SK-N-SH (cell line): Measurements from ENCODE around the gene CDK9.

Experiments
- CHD2 ChIP-seq: fragments of 150-350 bp; IDR thresholded peaks from 2 replicates; pipeline ENCODE4 v1.6.1; 2018; ENCODE audit warnings: low read length; ENCODE audit not compliant: partially characterized antibody
- EZH2phosphoT487 ChIP-seq: fragments of 200-600 bp; sonication (generic); IDR thresholded peaks from 2 replicates; pipeline ENCODE4 v1.6.1; 2017; ENCODE audit warnings: low read depth, mixed run types, mild to moderate bottlenecking, antibody characterized with exemption, moderate library complexity, borderline replicate concordance
- FOXJ3 ChIP-seq: sonication (generic); formaldehyde crosslinking; IDR thresholded peaks from 2 replicates; pipeline ENCODE4 v1.5.1; 2020; ENCODE audit warnings: mild to moderate bottlenecking, missing genetic modification reagents
- GABPA ChIP-seq: IDR thresholded peaks from 2 replicates; pipeline ENCODE4 v1.4.0; 2012; ENCODE audit warnings: low read depth, mild to moderate bottlenecking
- JUND ChIP-seq: IDR thresholded peaks from 2 replicates; pipeline ENCODE4 v1.4.0; 2012
- POLR2AphosphoS5 ChIP-seq: IDR thresholded peaks from 2 replicates; pipeline ENCODE4 v1.6.1; 2012; ENCODE audit warnings: low read depth, low read length
- RAD21 ChIP-seq: IDR thresholded peaks from 2 replicates; pipeline ENCODE4 v1.6.1; 2012; ENCODE audit warnings: mild to moderate bottlenecking, low read length
- RFX5 ChIP-seq: IDR thresholded peaks from 2 replicates; pipeline ENCODE4 v1.6.1; 2012; ENCODE audit warnings: mild to moderate bottlenecking, improper control_type of control experiment, low read length
- SMC3 ChIP-seq: IDR thresholded peaks from 2 replicates; pipeline ENCODE4 v1.6.1; 2012; ENCODE audit warnings: low read depth, low read length, improper control_type of control experiment
- TF ChIP-seq, protein P1 (sequence below): fragments of 200-600 bp; sonication (generic); IDR thresholded peaks from 2 replicates; pipeline ENCODE4 v1.6.1; 2017; ENCODE audit warnings: antibody characterized with exemption, mild to moderate bottlenecking, moderate library complexity
- TF ChIP-seq, protein P2 (sequence below): IDR thresholded peaks from 2 replicates; pipeline ENCODE4; 2012
- TF ChIP-seq, protein P3 (sequence below): IDR thresholded peaks from 2 replicates; pipeline ENCODE4 v1.6.1; 2012; ENCODE audit warnings: mild to moderate bottlenecking, low read depth, low read length, moderate library complexity
- TF ChIP-seq, protein P4 (sequence below): fragments of 150-350 bp; IDR thresholded peaks from 2 replicates; pipeline ENCODE4 v1.6.1; 2017; ENCODE audit warnings: antibody characterized with exemption, low read length, low read depth, borderline replicate concordance

DNA sequence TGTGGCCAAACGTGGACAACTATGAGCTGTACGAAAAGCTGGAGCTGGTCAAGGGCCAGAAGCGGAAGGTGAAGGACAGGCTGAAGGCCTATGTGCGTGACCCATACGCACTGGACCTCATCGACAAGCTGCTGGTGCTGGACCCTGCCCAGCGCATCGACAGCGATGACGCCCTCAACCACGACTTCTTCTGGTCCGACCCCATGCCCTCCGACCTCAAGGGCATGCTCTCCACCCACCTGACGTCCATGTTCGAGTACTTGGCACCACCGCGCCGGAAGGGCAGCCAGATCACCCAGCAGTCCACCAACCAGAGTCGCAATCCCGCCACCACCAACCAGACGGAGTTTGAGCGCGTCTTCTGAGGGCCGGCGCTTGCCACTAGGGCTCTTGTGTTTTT lies 3.3 kb downstream of the CDK9 start:
- TF ChIP-seq RAD21, result no peak
- no peak for TF ChIP-seq EZH2phosphoT487
- no peak for TF ChIP-seq RFX5
- TF ChIP-seq, protein P1, sequence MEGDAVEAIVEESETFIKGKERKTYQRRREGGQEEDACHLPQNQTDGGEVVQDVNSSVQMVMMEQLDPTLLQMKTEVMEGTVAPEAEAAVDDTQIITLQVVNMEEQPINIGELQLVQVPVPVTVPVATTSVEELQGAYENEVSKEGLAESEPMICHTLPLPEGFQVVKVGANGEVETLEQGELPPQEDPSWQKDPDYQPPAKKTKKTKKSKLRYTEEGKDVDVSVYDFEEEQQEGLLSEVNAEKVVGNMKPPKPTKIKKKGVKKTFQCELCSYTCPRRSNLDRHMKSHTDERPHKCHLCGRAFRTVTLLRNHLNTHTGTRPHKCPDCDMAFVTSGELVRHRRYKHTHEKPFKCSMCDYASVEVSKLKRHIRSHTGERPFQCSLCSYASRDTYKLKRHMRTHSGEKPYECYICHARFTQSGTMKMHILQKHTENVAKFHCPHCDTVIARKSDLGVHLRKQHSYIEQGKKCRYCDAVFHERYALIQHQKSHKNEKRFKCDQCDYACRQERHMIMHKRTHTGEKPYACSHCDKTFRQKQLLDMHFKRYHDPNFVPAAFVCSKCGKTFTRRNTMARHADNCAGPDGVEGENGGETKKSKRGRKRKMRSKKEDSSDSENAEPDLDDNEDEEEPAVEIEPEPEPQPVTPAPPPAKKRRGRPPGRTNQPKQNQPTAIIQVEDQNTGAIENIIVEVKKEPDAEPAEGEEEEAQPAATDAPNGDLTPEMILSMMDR, result no peak
- TF ChIP-seq, protein P2, sequence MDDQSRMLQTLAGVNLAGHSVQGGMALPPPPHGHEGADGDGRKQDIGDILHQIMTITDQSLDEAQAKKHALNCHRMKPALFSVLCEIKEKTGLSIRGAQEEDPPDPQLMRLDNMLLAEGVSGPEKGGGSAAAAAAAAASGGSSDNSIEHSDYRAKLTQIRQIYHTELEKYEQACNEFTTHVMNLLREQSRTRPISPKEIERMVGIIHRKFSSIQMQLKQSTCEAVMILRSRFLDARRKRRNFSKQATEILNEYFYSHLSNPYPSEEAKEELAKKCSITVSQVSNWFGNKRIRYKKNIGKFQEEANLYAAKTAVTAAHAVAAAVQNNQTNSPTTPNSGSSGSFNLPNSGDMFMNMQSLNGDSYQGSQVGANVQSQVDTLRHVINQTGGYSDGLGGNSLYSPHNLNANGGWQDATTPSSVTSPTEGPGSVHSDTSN, result no peak
- TF ChIP-seq, protein P3, sequence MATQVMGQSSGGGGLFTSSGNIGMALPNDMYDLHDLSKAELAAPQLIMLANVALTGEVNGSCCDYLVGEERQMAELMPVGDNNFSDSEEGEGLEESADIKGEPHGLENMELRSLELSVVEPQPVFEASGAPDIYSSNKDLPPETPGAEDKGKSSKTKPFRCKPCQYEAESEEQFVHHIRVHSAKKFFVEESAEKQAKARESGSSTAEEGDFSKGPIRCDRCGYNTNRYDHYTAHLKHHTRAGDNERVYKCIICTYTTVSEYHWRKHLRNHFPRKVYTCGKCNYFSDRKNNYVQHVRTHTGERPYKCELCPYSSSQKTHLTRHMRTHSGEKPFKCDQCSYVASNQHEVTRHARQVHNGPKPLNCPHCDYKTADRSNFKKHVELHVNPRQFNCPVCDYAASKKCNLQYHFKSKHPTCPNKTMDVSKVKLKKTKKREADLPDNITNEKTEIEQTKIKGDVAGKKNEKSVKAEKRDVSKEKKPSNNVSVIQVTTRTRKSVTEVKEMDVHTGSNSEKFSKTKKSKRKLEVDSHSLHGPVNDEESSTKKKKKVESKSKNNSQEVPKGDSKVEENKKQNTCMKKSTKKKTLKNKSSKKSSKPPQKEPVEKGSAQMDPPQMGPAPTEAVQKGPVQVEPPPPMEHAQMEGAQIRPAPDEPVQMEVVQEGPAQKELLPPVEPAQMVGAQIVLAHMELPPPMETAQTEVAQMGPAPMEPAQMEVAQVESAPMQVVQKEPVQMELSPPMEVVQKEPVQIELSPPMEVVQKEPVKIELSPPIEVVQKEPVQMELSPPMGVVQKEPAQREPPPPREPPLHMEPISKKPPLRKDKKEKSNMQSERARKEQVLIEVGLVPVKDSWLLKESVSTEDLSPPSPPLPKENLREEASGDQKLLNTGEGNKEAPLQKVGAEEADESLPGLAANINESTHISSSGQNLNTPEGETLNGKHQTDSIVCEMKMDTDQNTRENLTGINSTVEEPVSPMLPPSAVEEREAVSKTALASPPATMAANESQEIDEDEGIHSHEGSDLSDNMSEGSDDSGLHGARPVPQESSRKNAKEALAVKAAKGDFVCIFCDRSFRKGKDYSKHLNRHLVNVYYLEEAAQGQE, result no peak
- TF ChIP-seq, protein P4, sequence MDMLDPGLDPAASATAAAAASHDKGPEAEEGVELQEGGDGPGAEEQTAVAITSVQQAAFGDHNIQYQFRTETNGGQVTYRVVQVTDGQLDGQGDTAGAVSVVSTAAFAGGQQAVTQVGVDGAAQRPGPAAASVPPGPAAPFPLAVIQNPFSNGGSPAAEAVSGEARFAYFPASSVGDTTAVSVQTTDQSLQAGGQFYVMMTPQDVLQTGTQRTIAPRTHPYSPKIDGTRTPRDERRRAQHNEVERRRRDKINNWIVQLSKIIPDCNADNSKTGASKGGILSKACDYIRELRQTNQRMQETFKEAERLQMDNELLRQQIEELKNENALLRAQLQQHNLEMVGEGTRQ, result no peak
- no peak for TF ChIP-seq JUND
- TF ChIP-seq CHD2, result no peak
- TF ChIP-seq FOXJ3 (CRISPR knock-in tag), result no peak
- no peak for TF ChIP-seq POLR2AphosphoS5
- TF ChIP-seq SMC3, result no peak
- no peak for TF ChIP-seq GABPA
